Transverse colon (tissue), 4 donors: ENCODE data around the gene CMTM1. TPM values are rescaled to one million over a fixed set of nuclear protein-coding genes. Genes with fewer than 3 reads are reported as not detected.

Source experiments
- DNase-seq: peaks from one replicate; pipeline ENCODE4 v3.0.0-alpha.2; 2019
- H3K27ac ChIP-seq, 4 donors: fragments of 200-600 bp; sonication (generic); 2 replicates each; pipeline ENCODE4 v1.5.1; 2016 to 2018; ENCODE audit warnings: inconsistent platforms in 4 of 4
- H3K27me3 ChIP-seq: fragments of 200-600 bp; sonication (generic); 2 replicates; pipeline ENCODE4 v1.5.1; 2017; ENCODE audit warnings: inconsistent platforms
- H3K36me3 ChIP-seq, 4 donors: fragments of 200-600 bp; sonication (generic); 2 replicates each; pipeline ENCODE4 v1.5.1; 2017 to 2019; ENCODE audit warnings: inconsistent platforms in 4 of 4
- H3K4me1 ChIP-seq, 4 donors: fragments of 200-600 bp; sonication (generic); 2 replicates each; pipeline ENCODE4 v1.5.1; 2017 to 2020; ENCODE audit warnings: inconsistent platforms in 4 of 4
- H3K4me3 ChIP-seq, 4 donors: fragments of 200-600 bp; sonication (generic); 1 replicate in 1 of 4; 2 replicates in 3 of 4; pipeline versions ENCODE4 v1.5.1 to v1.6.1; 2017 to 2019; ENCODE audit warnings: inconsistent platforms in 4 of 4
- H3K9me3 ChIP-seq, 2 donors: fragments of 200-600 bp; sonication (generic); 2 replicates each; pipeline ENCODE4 v1.5.1; 2017 to 2019; ENCODE audit warnings: inconsistent platforms in 2 of 2
- EP300 ChIP-seq: sonication (generic); formaldehyde crosslinking; IDR thresholded peaks from one replicate; pipeline ENCODE4 v1.6.1; 2017; ENCODE audit warnings: antibody characterized with exemption, low read depth
- POLR2A ChIP-seq: fragments of 450-650 bp; IDR thresholded peaks from one replicate; pipeline ENCODE4 v1.6.1; 2016; ENCODE audit warnings: antibody characterized with exemption, mild to moderate bottlenecking, moderate library complexity
- POLR2AphosphoS5 ChIP-seq, 3 donors: sonication (generic); formaldehyde crosslinking; IDR thresholded peaks; one replicate each; pipeline ENCODE4 v1.6.1; 2016; ENCODE audit warnings: antibody characterized with exemption in 3 of 3
- WGBS, 2 donors: methylation state at CpG; one replicate each; pipeline ENCODE4 v1.1.5; 2018; ENCODE audit warnings: low coverage in 1 of 2; 5-methylcytosine and 5-hydroxymethylcytosine counted together
- in situ Hi-C, 4 donors: fragments of 200-750 bp; cut with MboI; loops; one replicate each; pipeline versions ENCODE4 v1.15.0 to v1.15.1; 2017; ENCODE audit warnings: low sequenced_read_pairs in 3 of 4, low pct_ligation_motif_present in 1 of 4, low pct_unique_long_range_greater_than_20kb in 1 of 4
- intact Hi-C: fragments of 100-400 bp; cut with DNase I; formaldehyde crosslinking; loops from one replicate; pipeline ENCODE4 v1.15.1; 2023; ENCODE audit warnings: low total_unique reads
- total RNA-seq, 4 donors: library from RNA; depleted of rRNA; stranded (reverse); fragments of >200 nt; gene quantifications; one replicate each; pipeline ENCODE4 v1.1.0, GENCODE V29; 2016
- TF ChIP-seq, protein P1 (sequence below), 5 experiments: fragments of 200-600 bp in 3 of 5; fragments of 450-650 bp in 2 of 5; sonication (generic) in 3 of 5; IDR thresholded peaks; 1 replicate in 2 of 5; 2 replicates in 3 of 5; pipeline ENCODE4 v1.5.1; 2016 to 2017; ENCODE audit warnings: antibody characterized with exemption in 5 of 5, inconsistent platforms in 3 of 5, mild to moderate bottlenecking in 2 of 5, moderate library complexity in 1 of 5

CMTM1 gene
- total RNA-seq, 4 donors from 2014 or later: 2.0 to 34.2 (median 4.0) TPM; not detected in 1

DNA sequence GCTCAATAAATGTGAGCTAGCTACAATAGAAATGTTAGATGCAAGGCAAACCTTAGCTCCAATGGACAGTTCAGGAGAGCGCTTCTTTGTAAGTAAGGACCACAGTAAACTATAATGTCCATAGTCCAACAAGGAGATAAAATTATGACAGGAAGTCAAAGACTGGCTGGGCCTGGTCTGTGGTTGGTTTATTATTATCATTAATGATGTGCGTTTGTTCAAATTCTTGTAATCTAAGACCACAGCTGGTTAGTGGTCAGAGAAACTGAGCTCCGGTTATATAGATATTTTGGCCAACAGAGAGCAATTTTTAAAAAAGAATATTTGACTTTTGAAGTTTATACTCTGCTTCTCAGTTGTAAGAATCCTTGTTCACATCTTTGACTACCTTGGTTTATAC is 8.3 kb downstream of the CMTM1 start:
- TF ChIP-seq, protein P1, sequence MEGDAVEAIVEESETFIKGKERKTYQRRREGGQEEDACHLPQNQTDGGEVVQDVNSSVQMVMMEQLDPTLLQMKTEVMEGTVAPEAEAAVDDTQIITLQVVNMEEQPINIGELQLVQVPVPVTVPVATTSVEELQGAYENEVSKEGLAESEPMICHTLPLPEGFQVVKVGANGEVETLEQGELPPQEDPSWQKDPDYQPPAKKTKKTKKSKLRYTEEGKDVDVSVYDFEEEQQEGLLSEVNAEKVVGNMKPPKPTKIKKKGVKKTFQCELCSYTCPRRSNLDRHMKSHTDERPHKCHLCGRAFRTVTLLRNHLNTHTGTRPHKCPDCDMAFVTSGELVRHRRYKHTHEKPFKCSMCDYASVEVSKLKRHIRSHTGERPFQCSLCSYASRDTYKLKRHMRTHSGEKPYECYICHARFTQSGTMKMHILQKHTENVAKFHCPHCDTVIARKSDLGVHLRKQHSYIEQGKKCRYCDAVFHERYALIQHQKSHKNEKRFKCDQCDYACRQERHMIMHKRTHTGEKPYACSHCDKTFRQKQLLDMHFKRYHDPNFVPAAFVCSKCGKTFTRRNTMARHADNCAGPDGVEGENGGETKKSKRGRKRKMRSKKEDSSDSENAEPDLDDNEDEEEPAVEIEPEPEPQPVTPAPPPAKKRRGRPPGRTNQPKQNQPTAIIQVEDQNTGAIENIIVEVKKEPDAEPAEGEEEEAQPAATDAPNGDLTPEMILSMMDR (IDR thresholded peaks at IDR 0.05): no peak
- TF ChIP-seq POLR2AphosphoS5 (IDR thresholded peaks at IDR 0.05) (no peak), POLR2A (no peak), EP300 (no peak)
- Histone ChIP-seq H3K4me3 (no peak overlapping the region), H3K36me3 (no peaks in the 10 kb centered on the region), H3K9me3 (no peaks in the 10 kb centered on the region), H3K27me3 (peaks cover 25% of the 10 kb centered on the region), H3K27ac (no peak overlapping the region), H3K4me1 (peaks cover 0 to 20% (median 14%) of the 10 kb centered on the region in 4 donors)
- WGBS, 2 donors: 84 to 94% methylated on average over 3 of the region's 3 CpGs
- in situ Hi-C loops (no loop called here), intact Hi-C loops (no loop called here)
- DNase-seq: no peak

DNA sequence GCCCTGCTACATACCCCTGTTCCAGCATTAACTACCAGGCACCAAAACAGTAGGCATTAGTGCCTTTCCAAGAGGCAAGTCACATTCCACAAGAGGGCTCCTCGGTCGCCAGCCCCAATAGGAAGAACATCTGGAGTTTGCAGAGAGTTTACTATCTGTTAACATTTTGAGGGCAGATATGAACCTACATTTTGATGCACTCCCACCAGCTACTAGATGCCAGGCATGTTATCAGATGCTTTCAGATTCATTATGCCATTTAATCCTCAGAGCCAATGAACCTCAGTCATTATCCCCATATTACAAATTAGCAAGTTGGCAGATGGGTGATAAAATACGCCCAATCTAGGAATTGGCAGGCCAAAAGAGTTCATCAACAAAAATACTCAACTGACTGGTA is 8.8 kb downstream of the CMTM1 start:
- DNase-seq: no peak
- H3K27me3 ChIP-seq: peaks cover 30% of the 10 kb centered on the region
- TF ChIP-seq POLR2AphosphoS5 (IDR thresholded peaks at IDR 0.05) (no peak), POLR2A (no peak), EP300 (no peak)
- TF ChIP-seq, protein P1 (IDR thresholded peaks at IDR 0.05): no peak
- intact Hi-C loops (no loop called here), in situ Hi-C loops (loop anchor here in 3 of 4 donors (25.0 kb wide), 2 partner anchors 88 to 163 kb away; no protein-coding TSS in a partner anchor)
- H3K9me3 ChIP-seq: no peaks in the 10 kb centered on the region
- WGBS, 2 donors: 92% methylated on average over 3 of the region's 3 CpGs; no CpG with 5 or more reads in 1 of the 2 donors
- no peak overlapping the region for H3K4me3 ChIP-seq
- no peaks in the 10 kb centered on the region for H3K36me3 ChIP-seq
- peaks cover 0 to 15% (median 11%) of the 10 kb centered on the region in 4 donors for H3K4me1 ChIP-seq
- no peak overlapping the region for H3K27ac ChIP-seq

DNA sequence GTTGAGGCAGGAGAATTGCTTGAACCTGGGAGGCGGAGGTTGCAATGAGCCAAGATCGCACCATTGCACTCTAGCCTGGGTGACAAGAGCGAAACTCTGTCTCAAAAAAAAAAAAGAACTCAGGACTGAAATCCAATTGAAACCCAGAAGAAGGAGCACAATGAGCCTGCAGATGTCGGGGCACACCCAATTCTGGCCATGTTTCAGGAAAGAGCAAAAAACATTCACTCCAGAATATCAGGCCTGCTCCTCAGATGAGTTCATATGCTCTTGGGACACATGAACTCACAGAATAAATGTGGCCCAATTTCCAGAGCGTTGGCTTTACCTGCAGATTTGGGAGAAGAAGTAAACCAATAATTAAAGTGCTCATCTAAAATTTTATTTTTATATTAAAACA is 10.1 kb downstream of the CMTM1 start:
- 80 to 95% methylated on average over 1 to 5 of the region's 5 CpGs for WGBS, 2 donors
- TF ChIP-seq POLR2A (no peak), EP300 (no peak), POLR2AphosphoS5 (IDR thresholded peaks at IDR 0.05) (no peak)
- TF ChIP-seq, protein P1 (IDR thresholded peaks at IDR 0.05): no peak
- H3K36me3 ChIP-seq: no peaks in the 10 kb centered on the region

DNA sequence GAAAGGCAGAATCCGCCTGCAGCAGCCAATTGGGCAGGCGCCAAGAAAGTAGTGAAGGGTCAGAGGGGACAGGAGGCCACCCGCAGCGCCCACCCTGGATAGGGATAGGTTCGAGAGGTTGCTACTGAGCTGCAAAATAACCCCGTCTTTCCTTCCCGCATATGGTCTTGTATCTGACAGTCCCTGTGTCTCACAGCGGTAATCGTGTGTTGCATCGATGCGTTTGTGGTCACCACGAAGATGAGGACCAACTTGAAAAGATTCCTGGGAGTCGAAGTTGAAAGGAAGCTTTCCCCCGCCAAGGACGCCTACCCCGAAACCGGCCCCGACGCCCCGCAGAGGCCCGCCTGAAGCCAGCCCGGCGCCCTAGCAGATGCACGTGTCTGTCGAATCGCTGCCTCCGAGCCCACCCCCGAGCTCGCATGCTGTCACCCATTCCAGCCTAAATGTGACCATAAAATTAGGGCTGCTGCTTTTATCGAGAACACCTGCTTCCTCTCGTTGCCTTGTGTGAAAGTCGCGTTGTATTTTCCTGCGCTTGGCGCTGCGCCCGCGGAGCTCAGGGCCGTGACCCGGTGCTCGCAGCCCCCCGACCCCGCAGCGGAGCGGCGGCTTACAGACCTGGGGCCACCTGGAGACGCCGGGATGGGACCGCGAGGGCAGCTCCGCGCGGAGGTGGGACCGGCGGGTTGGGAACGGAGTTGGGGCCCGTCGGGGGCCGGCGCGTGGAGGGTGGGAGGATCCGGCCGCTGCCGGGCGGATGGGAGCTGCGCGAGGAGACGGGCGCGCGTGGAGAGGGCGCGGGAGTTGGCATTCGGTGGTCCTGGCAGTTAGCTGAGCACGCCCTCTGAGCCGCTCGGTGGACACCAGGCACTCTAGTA is 12.7 kb downstream of the CMTM1 start, which contains the start of gene CMTM2:
Gene CMTM2 (plus strand): TSS at position 813 of the 881 bp plus-strand sequence. CDS start 145 bp downstream, outside the sequence.
- intact Hi-C loops (no loop called here), in situ Hi-C loops (loop anchor here in 3 of 4 donors (25.0 kb wide), 2 partner anchors 92 to 167 kb away; no protein-coding TSS in a partner anchor)
- no peaks in the 10 kb centered on the region for H3K9me3 ChIP-seq
- H3K36me3 ChIP-seq: no peaks in the 10 kb centered on the region
- H3K27ac ChIP-seq: no peak within 1 kb of the TSS
- peak within 1 kb of the TSS in 2 of 4 donors; percentile 15 to 38 for H3K4me3 ChIP-seq
- H3K27me3 ChIP-seq: peaks cover 30% of the 10 kb centered on the region
- no peak for DNase-seq
- no peak for TF ChIP-seq POLR2AphosphoS5 (IDR thresholded peaks at IDR 0.05)
- TF ChIP-seq, protein P1 (IDR thresholded peaks at IDR 0.05): no peak
- no peak for TF ChIP-seq POLR2A
- TF ChIP-seq EP300: no peak
- 41% methylated on average over 75 of the region's 77 CpGs; no CpG with 5 or more reads in 1 of the 2 donors for WGBS, 2 donors
- peaks cover 0 to 16% (median 11%) of the 10 kb centered on the region in 4 donors for H3K4me1 ChIP-seq

More for the DNA sequence above, 10.1 kb downstream of the CMTM1 start:
- intact Hi-C loops (no loop called here), in situ Hi-C loops (loop anchor here in 3 of 4 donors (25.0 kb wide), 2 partner anchors 89 to 164 kb away; no protein-coding TSS in a partner anchor)
- Histone ChIP-seq H3K27ac (no peak overlapping the region), H3K9me3 (no peaks in the 10 kb centered on the region), H3K4me1 (peaks cover 0 to 13% (median 11%) of the 10 kb centered on the region in 4 donors), H3K4me3 (no peak overlapping the region), H3K27me3 (peaks cover 30% of the 10 kb centered on the region)
- no peak for DNase-seq
